ENCODE data around the gene EVPL.

Gene EVPL

DNA sequence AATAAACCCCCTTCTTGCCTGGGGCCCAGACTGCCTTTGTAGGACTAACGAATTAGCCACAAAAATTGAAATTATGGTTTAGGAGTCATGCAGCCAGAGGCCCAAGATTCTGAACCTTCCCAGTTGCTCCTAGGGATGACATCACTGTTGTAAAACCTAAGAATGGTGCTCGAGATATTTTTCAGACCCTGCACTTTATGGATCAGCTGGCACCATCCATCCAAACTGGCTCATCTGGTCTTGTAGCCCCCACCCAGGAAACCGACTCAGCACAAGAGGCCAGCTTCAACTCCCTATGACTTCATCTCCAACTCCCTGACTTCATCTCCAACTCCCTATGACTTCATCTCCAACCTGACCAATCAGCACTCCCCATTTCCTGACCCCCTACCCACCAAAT, 10.9 kb upstream of the EVPL start:
- Mint-ChIP-seq H3K27ac (peak overlapping the region; percentile 14), H3K9me3 (no peaks in the 10 kb centered on the region), H3K4me1 (peaks cover 59% of the 10 kb centered on the region), H3K27me3 (ENCODE audit: low read depth, poor library complexity) (peaks cover 5% of the 10 kb centered on the region), H3K36me3 (ENCODE audit: low read depth) (peaks cover 48% of the 10 kb centered on the region), H3K4me3 (no peak overlapping the region)
- TF ChIP-seq, protein P1, sequence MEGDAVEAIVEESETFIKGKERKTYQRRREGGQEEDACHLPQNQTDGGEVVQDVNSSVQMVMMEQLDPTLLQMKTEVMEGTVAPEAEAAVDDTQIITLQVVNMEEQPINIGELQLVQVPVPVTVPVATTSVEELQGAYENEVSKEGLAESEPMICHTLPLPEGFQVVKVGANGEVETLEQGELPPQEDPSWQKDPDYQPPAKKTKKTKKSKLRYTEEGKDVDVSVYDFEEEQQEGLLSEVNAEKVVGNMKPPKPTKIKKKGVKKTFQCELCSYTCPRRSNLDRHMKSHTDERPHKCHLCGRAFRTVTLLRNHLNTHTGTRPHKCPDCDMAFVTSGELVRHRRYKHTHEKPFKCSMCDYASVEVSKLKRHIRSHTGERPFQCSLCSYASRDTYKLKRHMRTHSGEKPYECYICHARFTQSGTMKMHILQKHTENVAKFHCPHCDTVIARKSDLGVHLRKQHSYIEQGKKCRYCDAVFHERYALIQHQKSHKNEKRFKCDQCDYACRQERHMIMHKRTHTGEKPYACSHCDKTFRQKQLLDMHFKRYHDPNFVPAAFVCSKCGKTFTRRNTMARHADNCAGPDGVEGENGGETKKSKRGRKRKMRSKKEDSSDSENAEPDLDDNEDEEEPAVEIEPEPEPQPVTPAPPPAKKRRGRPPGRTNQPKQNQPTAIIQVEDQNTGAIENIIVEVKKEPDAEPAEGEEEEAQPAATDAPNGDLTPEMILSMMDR (IDR thresholded peaks at IDR 0.05): no peak
- no peak for DNase-seq

DNA sequence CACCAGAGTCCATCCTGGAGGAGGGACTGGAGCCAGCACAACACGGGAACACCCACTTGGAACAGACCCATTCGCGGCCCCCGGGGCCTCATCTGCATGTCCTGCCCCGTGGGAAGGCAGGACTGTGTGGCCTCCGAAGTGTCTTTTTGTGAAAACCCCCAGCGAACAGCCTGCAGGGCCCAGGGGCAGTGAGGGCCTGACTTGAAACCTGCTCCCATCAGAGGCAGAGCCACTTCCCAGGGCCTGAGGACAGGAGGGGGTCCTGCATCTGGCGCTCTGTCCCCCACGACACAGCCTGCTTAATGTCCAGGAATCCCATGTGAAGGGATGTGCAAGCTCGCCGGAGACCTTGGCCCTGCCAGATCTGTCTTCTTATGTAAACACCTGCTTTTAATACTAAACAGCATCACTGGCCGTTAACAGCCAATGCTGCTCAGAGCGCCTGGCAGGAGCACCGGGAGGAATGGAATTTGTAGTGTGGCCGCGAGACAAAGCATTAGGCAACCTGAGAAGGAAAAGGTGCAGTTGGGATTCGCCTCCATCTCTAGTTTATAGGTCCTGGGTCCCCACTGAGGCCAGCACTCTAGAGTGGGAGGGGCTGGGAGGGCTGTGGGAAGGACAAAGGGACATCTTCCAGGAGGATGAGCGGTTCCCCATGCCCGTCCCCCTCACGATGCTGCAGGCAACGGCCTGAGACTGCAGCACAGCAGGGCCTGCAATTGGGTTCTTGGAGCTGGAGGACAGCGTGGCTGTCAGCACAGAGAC, 9.6 kb upstream of the EVPL start:
- Mint-ChIP-seq H3K36me3 (ENCODE audit: low read depth) (peaks cover 37% of the 10 kb centered on the region), H3K27ac (peak overlapping the region; percentile 83), H3K4me1 (peaks cover 63% of the 10 kb centered on the region), H3K27me3 (ENCODE audit: low read depth, poor library complexity) (peaks cover 9% of the 10 kb centered on the region), H3K4me3 (peak overlapping the region; percentile 29), H3K9me3 (peaks cover 6% of the 10 kb centered on the region)
- TF ChIP-seq, protein P1 (IDR thresholded peaks at IDR 0.05): no peak
- DNase-seq: no peak

DNA sequence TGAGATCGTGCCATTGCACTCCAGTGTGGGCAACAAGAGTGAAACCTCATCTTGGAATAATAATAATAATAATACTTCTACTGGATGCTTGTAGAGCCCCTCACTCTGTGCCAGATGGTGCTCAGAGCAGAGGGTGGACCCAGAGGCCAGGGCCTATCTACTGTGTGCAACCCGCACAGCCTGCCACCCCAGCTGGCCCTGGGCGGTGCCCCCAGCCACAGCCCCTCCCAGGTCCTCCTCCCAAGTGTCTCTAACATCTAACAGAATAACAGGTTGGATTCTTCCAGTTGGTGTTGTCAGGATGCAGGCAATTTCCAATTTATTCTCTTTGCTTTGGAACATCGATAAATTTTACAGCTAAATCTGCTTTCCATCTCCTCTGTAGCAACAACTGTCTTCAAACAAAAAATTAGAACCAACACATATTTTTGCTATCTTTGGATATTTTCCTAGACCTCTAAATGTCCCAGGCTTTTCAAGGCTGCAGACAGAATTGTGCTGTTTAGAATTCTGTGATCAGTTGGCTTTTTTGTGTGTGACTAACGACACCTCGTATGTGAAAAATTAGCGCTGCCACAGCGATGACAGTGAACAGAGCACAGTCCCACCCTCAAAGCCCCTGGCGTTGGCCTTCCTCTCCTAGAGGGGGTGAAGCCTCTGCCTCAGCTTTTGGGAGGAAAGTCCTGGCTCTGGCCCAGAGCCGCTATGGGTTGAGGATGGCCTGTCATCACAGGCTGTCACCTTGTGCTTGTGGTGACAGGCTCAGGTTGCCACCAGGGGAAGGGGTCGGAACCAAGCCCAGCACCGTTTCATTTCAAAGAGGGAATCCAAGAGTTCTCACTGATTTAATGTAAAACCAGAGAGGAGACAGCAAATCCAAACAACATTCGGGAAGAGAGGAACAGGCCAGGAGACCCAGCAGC, 7.6 kb upstream of the EVPL start:
- H3K9me3 Mint-ChIP-seq: peaks cover 6% of the 10 kb centered on the region
- H3K4me3 Mint-ChIP-seq: no peak overlapping the region
- peaks cover 18% of the 10 kb centered on the region for H3K36me3 Mint-ChIP-seq (ENCODE audit: low read depth)
- H3K27me3 Mint-ChIP-seq (ENCODE audit: low read depth, poor library complexity): peaks cover 12% of the 10 kb centered on the region
- H3K27ac Mint-ChIP-seq: no peak overlapping the region
- TF ChIP-seq, protein P1 (IDR thresholded peaks at IDR 0.05): no peak
- H3K4me1 Mint-ChIP-seq: peaks cover 51% of the 10 kb centered on the region
- DNase-seq: no peak

DNA sequence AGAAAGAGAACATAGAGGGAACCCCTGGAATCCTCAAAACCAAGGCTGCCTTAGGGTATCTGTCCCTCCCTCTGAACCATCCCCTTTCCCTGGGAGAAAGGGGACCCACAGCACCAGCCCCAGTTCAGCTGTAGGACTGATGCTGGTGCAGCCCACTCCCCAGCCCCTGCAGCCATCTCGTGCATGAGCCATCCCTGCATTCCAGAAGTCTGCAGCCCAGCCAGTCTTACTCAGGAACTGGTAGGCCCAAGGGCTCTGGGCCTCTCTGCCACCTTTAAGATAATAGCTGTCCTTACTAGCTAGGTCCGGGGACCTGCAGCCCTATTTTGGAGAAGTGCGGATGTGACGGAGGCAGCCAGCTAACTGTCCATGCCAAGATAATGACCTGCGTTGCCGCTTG, 6.0 kb upstream of the EVPL start:
- peaks cover 12% of the 10 kb centered on the region for H3K27me3 Mint-ChIP-seq (ENCODE audit: low read depth, poor library complexity)
- no peak for DNase-seq
- peaks cover 51% of the 10 kb centered on the region for H3K4me1 Mint-ChIP-seq
- H3K9me3 Mint-ChIP-seq: peaks cover 6% of the 10 kb centered on the region
- H3K36me3 Mint-ChIP-seq (ENCODE audit: low read depth): peaks cover 3% of the 10 kb centered on the region
- TF ChIP-seq, protein P1 (IDR thresholded peaks at IDR 0.05): no peak
- H3K4me3 Mint-ChIP-seq: no peak overlapping the region
- H3K27ac Mint-ChIP-seq: peak overlapping the region; percentile 10

DNA sequence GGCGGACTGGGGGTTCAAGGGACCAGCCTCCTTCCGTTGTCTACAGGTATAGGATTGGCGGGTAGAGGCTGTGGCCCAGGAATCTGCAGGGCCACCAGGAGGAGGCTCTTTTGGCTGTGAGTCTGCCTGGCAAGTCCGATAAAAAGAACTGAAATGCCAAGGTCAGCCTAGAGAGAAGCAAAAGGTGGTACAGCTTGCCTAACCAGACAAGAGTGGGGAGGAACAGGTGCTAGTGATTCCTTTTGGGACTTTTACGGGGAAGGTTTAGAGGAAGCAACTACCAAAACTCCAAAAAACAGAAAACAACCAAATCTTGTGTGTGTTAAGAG, 5.6 kb upstream of the EVPL start:
- peaks cover 6% of the 10 kb centered on the region for H3K9me3 Mint-ChIP-seq
- no peak overlapping the region for H3K27ac Mint-ChIP-seq
- DNase-seq: no peak
- peaks cover 49% of the 10 kb centered on the region for H3K4me1 Mint-ChIP-seq
- TF ChIP-seq, protein P1 (IDR thresholded peaks at IDR 0.05): no peak
- H3K4me3 Mint-ChIP-seq: no peak overlapping the region
- H3K27me3 Mint-ChIP-seq (ENCODE audit: low read depth, poor library complexity): peaks cover 12% of the 10 kb centered on the region
- no peaks in the 10 kb centered on the region for H3K36me3 Mint-ChIP-seq (ENCODE audit: low read depth)
